Measurements from ENCODE around the gene TXNL4B. TPM values are rescaled to one million over a fixed set of nuclear protein-coding genes. Genes with fewer than 3 reads are reported as not detected.

Gene TXNL4B
- total and polyA plus RNA-seq, 2 donors (not counting 1 experiment from before 2014, with no cell fraction given): 9.9 to 16.1 TPM

DNA sequence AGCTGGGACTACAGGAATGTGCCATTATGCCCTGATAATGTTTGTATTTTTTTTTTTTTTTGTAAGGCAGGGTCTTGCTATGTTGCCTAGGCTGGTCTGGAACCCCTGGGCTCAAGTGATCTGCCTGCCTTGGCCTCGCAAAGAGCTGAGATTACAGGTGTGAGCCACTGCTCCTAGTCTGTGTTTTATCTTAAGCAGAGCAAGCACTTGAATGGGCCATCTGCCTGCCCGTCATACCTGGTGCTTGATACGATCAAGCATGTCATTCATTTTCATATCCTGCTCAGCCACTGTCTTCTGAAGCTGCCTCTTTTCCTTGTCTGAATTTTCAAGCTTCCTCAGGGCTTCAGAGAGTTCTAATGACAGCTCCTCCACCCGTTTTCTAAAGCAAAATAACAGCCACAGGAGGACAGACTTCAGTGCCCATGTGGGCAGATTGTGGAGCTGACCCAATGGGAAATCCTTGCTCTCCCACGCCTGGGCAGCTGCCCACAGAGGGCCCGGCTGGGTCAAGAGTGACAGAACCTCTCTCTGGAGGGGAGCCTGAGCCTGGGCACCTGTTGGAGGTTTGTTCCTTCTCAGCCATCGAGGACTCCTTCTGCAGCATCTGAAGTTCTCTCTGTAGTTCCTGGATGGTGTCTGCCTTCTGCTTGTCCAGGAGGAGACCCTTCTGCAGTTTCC is 36.7 kb upstream of the TXNL4B start:
- Histone ChIP-seq H4K20me1 (ENCODE audit: control insufficient read depth, insufficient read depth, low read length, poor library complexity, severe bottlenecking) (no peaks in the 10 kb centered on the region), H3K27ac (ENCODE audit: low read length in 2 of 2) (no peak overlapping the region), H3K4me1 (ENCODE audit: control insufficient read depth in 2 of 2, insufficient read depth in 2 of 2, low read length in 2 of 2) (peaks cover 0 to 2% of the 10 kb centered on the region in 2 donors), H2AFZ (ENCODE audit: insufficient read depth, low read depth, low read length, poor library complexity, severe bottlenecking) (no peak overlapping the region), H3K9ac (ENCODE audit: low read length) (no peak overlapping the region), H3K27me3 (replicated peaks in 1 of 4; ENCODE audit: control extremely low read depth in 1 of 4, control insufficient read depth in 3 of 4, insufficient read depth in 4 of 4, low read length in 3 of 4) (no peaks in the 10 kb centered on the region), H3K36me3 (replicated peaks in 1 of 2; ENCODE audit: control extremely low read depth in 1 of 2, control insufficient read depth in 1 of 2, extremely low read depth in 1 of 2, insufficient read depth in 2 of 2, low read length in 1 of 2) (no peaks in the 10 kb centered on the region), H3K4me3 (ENCODE audit: control extremely low read depth in 1 of 5, extremely low read depth in 1 of 5, insufficient read depth in 1 of 5, low read depth in 2 of 5, low read length in 4 of 5) (no peak overlapping the region), H3K79me2 (ENCODE audit: control insufficient read depth, insufficient read depth, low read length) (no peaks in the 10 kb centered on the region), H3K4me2 (replicated peaks; ENCODE audit: low read depth, low read length, poor library complexity, severe bottlenecking) (no peak overlapping the region), H3K9me3 (ENCODE audit: control extremely low read depth in 1 of 3, control insufficient read depth in 2 of 3, insufficient read depth in 1 of 3, low read length in 2 of 3) (no peaks in the 10 kb centered on the region)
- 82% methylated on average over 6 of the region's 7 CpGs for WGBS (ENCODE audit: insufficient coverage)
- ChIA-PET POLR2A (no interaction called here), CTCF (interaction anchor here (1.3 kb wide), 1 partner anchor 12 kb away, joined by 3 read pairs; no protein-coding TSS in a partner anchor)
- no peak overlapping the region for H3K4me3 Mint-ChIP-seq
- no peaks in the 10 kb centered on the region for H3K4me1 Mint-ChIP-seq
- no peaks in the 10 kb centered on the region for H3K9me3 Mint-ChIP-seq (ENCODE audit: insufficient read depth)
- intact Hi-C loops (cut with micrococcal nuclease): loop anchor here (5.0 kb wide), 1 partner anchor 72 kb away; no protein-coding TSS in a partner anchor
- ATAC-seq (ENCODE audit: low read depth) (no peak), DNase-seq (no peak)
- TF ChIP-seq EZH2 (IDR thresholded peaks at IDR 0.05; ENCODE audit: borderline replicate concordance, insufficient read depth, low read depth, low read length, poor library complexity, severe bottlenecking) (no peak), CTCF (IDR thresholded peaks at IDR 0.05) (no peak)
- no peak overlapping the region for H3K27ac Mint-ChIP-seq
- H3K27me3 Mint-ChIP-seq: no peaks in the 10 kb centered on the region

- Mint-ChIP-seq H3K27ac (no peak overlapping the region), H3K27me3 (no peaks in the 10 kb centered on the region), H3K9me3 (ENCODE audit: insufficient read depth) (no peaks in the 10 kb centered on the region), H3K4me3 (no peak overlapping the region), H3K4me1 (no peaks in the 10 kb centered on the region)
- H3K27me3 ChIP-seq (replicated peaks in 1 of 4; ENCODE audit: control extremely low read depth in 1 of 4, control insufficient read depth in 3 of 4, insufficient read depth in 4 of 4, low read length in 3 of 4): no peaks in the 10 kb centered on the region
- no peak overlapping the region for H2AFZ ChIP-seq (ENCODE audit: insufficient read depth, low read depth, low read length, poor library complexity, severe bottlenecking)
- H3K9ac ChIP-seq (ENCODE audit: low read length): no peak overlapping the region
- no peaks in the 10 kb centered on the region for H3K36me3 ChIP-seq (replicated peaks in 1 of 2; ENCODE audit: control extremely low read depth in 1 of 2, control insufficient read depth in 1 of 2, extremely low read depth in 1 of 2, insufficient read depth in 2 of 2, low read length in 1 of 2)
- intact Hi-C loops (cut with micrococcal nuclease): loop anchor here (5.0 kb wide), 1 partner anchor 74 kb away; no protein-coding TSS in a partner anchor
- H3K4me3 ChIP-seq (ENCODE audit: control extremely low read depth in 1 of 5, extremely low read depth in 1 of 5, insufficient read depth in 1 of 5, low read depth in 2 of 5, low read length in 4 of 5): no peak overlapping the region
- WGBS (ENCODE audit: insufficient coverage): 89% methylated on average over 7 of the region's 9 CpGs
- TF ChIP-seq CTCF (IDR thresholded peaks at IDR 0.05) (no peak), EZH2 (IDR thresholded peaks at IDR 0.05; ENCODE audit: borderline replicate concordance, insufficient read depth, low read depth, low read length, poor library complexity, severe bottlenecking) (no peak)
- H3K27ac ChIP-seq (ENCODE audit: low read length in 2 of 2): no peak overlapping the region
- ATAC-seq (ENCODE audit: low read depth): no peak
- no peaks in the 10 kb centered on the region for H3K79me2 ChIP-seq (ENCODE audit: control insufficient read depth, insufficient read depth, low read length)
- no peaks in the 10 kb centered on the region for H4K20me1 ChIP-seq (ENCODE audit: control insufficient read depth, insufficient read depth, low read length, poor library complexity, severe bottlenecking)
- H3K4me1 ChIP-seq (ENCODE audit: control insufficient read depth in 2 of 2, insufficient read depth in 2 of 2, low read length in 2 of 2): peaks cover 0 to 6% of the 10 kb centered on the region in 2 donors
- ChIA-PET CTCF (interaction anchor here (1.2 to 2.1 kb wide), 3 partner anchors 11 to 704 kb away, joined by 3 to 10 read pairs (median 3); no protein-coding TSS in a partner anchor), POLR2A (no interaction called here)
- no peak overlapping the region for H3K4me2 ChIP-seq (replicated peaks; ENCODE audit: low read depth, low read length, poor library complexity, severe bottlenecking)
- no peaks in the 10 kb centered on the region for H3K9me3 ChIP-seq (ENCODE audit: control extremely low read depth in 1 of 3, control insufficient read depth in 2 of 3, insufficient read depth in 1 of 3, low read length in 2 of 3)
- DNase-seq: no peak
Measured at GRCh38 chr16:72128701-72129100, 35.3 kb upstream of the TXNL4B start.
